A549 (cell line): Measurements from ENCODE around the gene RMI1.

ENCODE experiments used
- EP300 ChIP-seq, 2 experiments: fragments of >200 bp; sonication (Bioruptor Twin); formaldehyde crosslinking; IDR thresholded peaks; 2 replicates in 1 of 2; 3 replicates in 1 of 2; pipeline ENCODE4 v1.6.1; 2016 to 2017
- POLR2A ChIP-seq: IDR thresholded peaks from 2 replicates; pipeline ENCODE4 v1.6.1; 2012; ENCODE audit warnings: mild to moderate bottlenecking, low read length
- RARB ChIP-seq: fragments of 250-450 bp; sonication (Bioruptor Pico); IDR thresholded peaks from 2 replicates; pipeline ENCODE4 v1.8.0; 2021; ENCODE audit warnings: mild to moderate bottlenecking, moderate library complexity
- RFX5 ChIP-seq: fragments of 450-650 bp; IDR thresholded peaks from 2 replicates; pipeline ENCODE4 v1.7.1; 2014; ENCODE audit warnings: antibody characterized with exemption, mild to moderate bottlenecking, moderate library complexity
- TF ChIP-seq, protein P1 (sequence below): fragments of 200-600 bp; sonication (generic); IDR thresholded peaks from 2 replicates; pipeline ENCODE4 v1.6.1; 2016; ENCODE audit warnings: antibody characterized with exemption, mild to moderate bottlenecking, moderate library complexity
- TF ChIP-seq, protein P2 (sequence below): fragments of >200 bp; sonication (Bioruptor Twin); formaldehyde crosslinking; IDR thresholded peaks from 3 replicates; pipeline ENCODE4 v1.5.1; 2016

DNA sequence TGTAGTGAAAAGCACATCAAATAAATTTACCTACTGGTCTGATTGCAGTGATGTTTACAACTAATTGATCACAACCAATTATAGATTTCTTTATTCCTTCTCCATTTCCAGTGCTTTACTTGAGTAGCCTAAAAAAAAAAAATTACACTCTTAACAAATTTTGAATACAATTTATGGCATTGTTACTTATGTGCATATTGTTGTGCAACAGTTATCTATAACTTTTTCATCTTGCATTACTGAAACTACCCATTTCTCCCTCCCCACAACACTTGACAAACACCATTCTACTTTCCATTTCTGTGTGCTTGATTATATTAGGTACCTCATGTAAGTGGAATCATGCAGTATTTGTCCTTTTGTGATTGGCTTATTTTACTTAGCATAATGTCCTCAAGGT is 12.3 kb downstream of the RMI1 start:
- TF ChIP-seq, protein P1, sequence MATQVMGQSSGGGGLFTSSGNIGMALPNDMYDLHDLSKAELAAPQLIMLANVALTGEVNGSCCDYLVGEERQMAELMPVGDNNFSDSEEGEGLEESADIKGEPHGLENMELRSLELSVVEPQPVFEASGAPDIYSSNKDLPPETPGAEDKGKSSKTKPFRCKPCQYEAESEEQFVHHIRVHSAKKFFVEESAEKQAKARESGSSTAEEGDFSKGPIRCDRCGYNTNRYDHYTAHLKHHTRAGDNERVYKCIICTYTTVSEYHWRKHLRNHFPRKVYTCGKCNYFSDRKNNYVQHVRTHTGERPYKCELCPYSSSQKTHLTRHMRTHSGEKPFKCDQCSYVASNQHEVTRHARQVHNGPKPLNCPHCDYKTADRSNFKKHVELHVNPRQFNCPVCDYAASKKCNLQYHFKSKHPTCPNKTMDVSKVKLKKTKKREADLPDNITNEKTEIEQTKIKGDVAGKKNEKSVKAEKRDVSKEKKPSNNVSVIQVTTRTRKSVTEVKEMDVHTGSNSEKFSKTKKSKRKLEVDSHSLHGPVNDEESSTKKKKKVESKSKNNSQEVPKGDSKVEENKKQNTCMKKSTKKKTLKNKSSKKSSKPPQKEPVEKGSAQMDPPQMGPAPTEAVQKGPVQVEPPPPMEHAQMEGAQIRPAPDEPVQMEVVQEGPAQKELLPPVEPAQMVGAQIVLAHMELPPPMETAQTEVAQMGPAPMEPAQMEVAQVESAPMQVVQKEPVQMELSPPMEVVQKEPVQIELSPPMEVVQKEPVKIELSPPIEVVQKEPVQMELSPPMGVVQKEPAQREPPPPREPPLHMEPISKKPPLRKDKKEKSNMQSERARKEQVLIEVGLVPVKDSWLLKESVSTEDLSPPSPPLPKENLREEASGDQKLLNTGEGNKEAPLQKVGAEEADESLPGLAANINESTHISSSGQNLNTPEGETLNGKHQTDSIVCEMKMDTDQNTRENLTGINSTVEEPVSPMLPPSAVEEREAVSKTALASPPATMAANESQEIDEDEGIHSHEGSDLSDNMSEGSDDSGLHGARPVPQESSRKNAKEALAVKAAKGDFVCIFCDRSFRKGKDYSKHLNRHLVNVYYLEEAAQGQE, result no peak
- TF ChIP-seq POLR2A, result no peak
- no peak for TF ChIP-seq RFX5
- TF ChIP-seq RARB, result no peak
- TF ChIP-seq, protein P2, sequence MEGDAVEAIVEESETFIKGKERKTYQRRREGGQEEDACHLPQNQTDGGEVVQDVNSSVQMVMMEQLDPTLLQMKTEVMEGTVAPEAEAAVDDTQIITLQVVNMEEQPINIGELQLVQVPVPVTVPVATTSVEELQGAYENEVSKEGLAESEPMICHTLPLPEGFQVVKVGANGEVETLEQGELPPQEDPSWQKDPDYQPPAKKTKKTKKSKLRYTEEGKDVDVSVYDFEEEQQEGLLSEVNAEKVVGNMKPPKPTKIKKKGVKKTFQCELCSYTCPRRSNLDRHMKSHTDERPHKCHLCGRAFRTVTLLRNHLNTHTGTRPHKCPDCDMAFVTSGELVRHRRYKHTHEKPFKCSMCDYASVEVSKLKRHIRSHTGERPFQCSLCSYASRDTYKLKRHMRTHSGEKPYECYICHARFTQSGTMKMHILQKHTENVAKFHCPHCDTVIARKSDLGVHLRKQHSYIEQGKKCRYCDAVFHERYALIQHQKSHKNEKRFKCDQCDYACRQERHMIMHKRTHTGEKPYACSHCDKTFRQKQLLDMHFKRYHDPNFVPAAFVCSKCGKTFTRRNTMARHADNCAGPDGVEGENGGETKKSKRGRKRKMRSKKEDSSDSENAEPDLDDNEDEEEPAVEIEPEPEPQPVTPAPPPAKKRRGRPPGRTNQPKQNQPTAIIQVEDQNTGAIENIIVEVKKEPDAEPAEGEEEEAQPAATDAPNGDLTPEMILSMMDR, result no peak
- TF ChIP-seq EP300 (IDR thresholded peaks at IDR 0.05), result no peak
